Fibroblast of gingiva (primary cell): Measurements from ENCODE around the gene NFILZ.

Experiments
- DNase-seq: peaks from one replicate; pipeline ENCODE4 v3.0.0-alpha.2; 2011; ENCODE audit warnings: low read depth

Gene NFILZ

GRCh38 chr19:8642561-8642960, 12.1 kb downstream of the NFILZ start:
- no peak for DNase-seq

DNA sequence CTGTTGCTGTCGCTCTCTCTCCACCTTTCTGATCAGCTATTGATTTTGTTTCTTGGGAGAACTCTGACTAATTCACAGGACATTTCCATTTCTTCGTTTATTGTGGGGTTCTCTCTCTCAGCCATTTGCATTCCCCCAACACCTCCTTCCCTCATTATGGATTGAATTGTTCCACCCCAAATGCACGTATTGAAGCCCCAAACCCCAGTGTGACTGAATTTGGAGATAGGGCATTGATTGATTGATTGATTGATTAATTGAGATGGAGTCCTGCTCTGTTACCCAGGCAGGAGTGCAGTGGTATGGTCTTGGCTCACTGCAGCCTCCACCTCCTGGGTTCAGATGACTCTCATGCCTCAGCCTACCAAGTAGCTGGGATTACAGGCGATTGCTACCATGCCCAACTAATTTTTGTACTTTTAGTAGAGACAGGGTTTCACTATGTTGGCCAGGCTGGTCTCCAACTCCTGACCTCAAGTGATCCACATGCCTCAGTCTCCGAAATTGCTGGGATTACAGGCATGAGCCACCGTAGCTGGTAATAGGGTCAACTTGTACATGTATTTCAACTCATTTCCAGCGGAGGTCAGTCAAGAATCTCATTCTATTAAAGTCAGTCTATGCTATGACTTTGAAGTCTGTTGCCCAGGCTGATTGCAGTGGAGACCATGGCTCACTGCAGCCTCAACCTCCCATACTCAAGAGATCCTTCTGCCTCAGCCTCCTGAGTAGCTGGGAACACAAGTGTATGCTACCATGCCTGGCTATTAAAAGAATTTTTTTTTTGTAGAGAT, 13.6 kb downstream of the NFILZ start:
- no peak for DNase-seq

GRCh38 chr19:8648240-8648639, 17.8 kb downstream of the NFILZ start:
- no peak for DNase-seq

GRCh38 chr19:8654591-8655339, 24.3 kb downstream of the NFILZ start:
- no peak for DNase-seq

GRCh38 chr19:8655340-8655709, 24.9 kb downstream of the NFILZ start:
- DNase-seq, result no peak

DNA sequence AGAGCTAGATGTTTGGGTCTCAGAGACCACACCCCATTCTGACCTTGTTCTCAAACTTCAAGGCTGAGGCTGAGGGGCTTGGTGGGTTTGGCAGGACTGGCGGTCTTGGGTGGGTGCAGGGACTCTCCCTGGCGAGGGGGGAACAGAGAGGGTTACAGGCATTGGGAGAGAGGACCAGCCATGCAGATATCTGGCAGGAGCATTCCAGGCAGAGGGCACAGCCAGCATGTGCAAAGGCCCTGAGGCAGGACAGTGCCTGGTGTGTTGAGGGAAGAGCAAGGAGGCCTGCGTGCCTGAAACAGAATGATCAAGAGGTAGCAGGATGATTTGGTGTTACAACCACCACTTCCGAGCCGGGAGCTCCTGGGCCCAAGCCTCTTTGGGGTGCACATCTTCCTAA, 27.4 kb downstream of the NFILZ start:
- no peak for DNase-seq

DNA sequence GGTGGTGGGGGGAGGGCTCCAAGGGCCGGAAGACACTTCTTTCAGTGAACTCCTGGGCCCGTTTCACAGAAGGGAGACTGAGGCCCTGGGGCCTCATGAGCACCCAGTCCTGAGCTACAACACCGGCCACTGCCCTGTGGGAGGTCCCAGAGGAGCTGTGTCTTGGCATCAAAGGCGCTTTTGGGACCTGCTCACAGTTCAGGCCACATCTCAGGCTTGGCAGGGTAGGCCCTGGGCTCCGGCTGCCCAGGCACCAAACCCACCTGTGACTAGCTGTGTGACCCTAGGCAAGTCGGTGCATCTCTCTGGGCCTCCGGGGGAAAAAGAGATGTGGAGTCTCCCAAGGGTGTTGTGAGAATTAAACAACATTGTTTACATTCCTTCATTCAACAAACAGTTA, 29.5 kb downstream of the NFILZ start:
- no peak for DNase-seq

GRCh38 chr19:8662263-8662662, 31.8 kb downstream of the NFILZ start:
- DNase-seq, result no peak

DNA sequence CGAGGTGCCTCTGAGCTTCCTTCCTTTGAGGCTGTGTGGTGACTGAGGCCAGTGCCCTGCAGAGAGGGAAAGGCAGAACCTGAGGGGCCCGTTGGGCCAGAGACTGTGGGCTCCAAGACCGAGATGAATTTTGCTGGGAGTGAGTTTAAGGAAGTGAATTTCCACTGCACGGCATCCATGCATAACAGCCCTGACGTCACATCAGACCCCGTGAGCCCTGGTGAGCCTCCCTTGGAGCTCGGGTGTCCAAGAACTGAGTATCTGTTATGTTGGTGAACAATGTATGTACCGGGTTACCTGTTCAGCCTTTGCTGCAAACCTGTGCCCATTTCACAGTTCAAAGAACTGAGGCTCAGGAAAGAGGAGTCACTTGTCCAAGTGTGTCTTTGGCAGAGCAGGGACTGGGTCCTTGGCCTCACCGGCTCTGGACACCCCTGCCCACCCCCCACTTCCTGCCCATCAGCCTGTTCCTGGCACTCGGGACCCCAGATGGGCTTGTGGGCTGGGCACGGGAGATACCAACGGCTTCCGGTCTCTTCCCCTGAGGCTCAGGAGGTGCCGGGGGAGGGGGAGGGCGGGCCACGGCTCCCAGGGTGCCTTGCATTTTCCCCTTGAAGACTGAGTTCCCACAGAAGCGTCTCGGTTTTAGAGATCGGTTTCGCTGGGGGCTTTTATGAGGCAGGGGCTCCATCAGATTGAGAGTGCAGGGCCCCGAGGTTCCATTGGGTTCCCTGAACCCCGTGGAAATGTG, 33.7 kb downstream of the NFILZ start:
- DNase-seq, result no peak

- DNase-seq, result no peak
These were observed 34.2 kb downstream of the NFILZ start for GRCh38 chr19:8664671-8665057.

- DNase-seq, result no peak
These were observed 35.2 kb downstream of the NFILZ start for GRCh38 chr19:8665468-8666213.

GRCh38 chr19:8666814-8667405, 36.5 kb downstream of the NFILZ start:
- DNase-seq, result no peak

GRCh38 chr19:8673276-8673891, 43.0 kb downstream of the NFILZ start:
- no peak for DNase-seq

- DNase-seq, result no peak
These were observed 44.6 kb downstream of the NFILZ start for GRCh38 chr19:8675066-8675465.

DNA sequence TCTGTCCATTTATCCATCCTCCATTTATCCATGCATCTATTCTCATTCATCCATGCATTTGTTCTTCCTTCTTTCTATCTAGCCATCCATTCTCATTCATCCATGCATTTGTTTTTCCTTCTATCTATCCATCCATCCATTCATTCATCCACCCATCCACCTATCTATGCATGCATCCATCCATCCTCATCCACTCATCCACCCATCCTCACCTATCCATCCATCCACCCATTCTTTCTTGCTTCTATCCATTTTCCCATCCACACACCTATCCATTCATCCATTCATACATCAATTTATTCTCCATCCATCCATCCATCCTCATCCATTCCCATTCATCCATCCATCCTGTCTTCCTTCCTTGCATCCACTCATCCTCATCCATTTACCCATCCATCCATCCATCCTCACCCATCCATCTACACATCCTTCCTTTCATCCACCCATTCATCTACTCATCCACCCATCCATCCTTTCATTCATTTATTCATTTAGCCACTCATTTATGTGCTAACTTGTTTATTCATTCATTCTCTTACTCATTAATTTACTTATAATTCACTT, 47.9 kb downstream of the NFILZ start:
- no peak for DNase-seq
